ENCODE results near the gene SPDYC.
"Not testable (repeated sequence)": the region's sequence is repeated elsewhere in the genome, so short reads cannot be mapped to it uniquely, and the experiment has no call there.

The SPDYC gene

GRCh38 chr11:65174571-65175010, 4.6 kb downstream of the SPDYC start:
- DNase-seq = not testable (repeated sequence)

- DNase-seq = peak; percentile 44 to 49
Measured at GRCh38 chr11:65180877-65181568, 11.0 kb downstream of the SPDYC start.

DNA sequence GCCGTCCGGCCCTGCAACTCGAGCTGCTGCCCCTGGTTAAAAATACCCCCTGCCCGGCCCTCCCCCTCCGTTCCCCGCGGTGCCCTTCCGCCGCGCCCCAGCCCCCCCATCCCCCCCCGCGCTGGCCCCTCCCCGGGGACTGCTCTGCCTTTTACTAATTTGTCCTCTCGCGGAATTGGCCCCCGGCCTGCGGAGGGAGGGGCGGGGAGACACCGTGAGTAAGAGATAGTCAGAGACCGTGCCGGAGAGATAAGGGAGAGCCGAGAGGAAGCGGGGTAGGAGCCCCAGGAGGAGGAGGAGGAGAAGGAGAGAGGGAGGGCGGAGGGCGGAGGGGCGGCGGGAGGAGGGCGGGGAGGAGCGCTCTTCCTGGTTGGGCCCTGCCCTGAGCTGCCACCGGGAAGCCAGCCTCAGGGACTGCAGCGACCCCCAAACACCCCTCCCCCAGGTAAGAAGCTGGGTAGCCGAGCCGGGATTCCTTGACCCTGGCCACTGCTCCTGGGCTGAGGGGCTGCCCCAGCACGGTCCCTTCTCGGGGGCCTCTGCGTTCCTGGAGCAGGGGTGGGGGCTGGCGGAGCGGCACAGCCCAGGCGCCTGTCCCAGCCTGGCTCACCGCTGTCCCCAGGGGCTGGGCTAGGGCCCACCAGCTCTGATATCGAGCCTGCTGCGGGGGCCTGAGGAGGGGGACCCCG, 11.7 kb downstream of the SPDYC start, which contains the start of gene CAPN1:
Gene CAPN1, plus strand, starts transcription at position 360 of the 689 bp plus-strand sequence. CDS start 774 bp downstream, outside the sequence.
- peak in 1 of 2 experiments; percentile 4 for DNase-seq

- DNase-seq = peak in 1 of 2 experiments; percentile 13
Measured at GRCh38 chr11:65182258-65183170, 12.5 kb downstream of the SPDYC start.

DNA sequence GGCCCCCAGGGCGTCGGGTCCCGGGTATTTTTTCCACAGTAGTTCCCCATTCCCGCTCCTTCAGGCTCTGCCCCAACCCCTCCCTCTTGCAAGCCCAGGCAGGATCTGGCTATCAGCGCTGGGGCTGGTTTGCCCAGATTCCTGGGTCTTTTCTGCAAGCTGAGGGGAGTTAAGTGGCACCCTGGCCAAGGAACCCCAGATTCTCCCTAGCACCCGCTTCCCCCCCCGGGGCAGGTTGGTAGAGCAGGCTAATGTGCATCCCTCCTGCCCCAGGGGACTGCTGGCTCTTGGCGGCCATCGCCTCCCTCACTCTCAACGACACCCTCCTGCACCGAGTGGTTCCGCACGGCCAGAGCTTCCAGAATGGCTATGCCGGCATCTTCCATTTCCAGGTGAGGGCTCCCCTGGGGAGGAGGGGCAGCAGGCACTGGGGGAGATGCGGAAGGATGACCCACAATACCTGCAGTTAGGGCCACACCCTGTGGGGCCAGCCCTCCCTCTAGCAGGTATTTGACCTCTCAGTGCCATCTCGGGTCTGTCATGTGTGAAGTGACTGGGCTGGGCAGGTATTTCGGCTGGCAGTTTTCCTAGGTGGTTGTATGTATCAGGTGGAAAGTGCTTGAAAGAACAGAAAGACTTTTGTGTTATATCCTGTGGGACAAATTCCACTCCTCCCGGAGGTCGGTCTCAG, 13.3 kb downstream of the SPDYC start:
- DNase-seq = no peak

- DNase-seq = no peak
Measured at GRCh38 chr11:65184146-65184545, 14.1 kb downstream of the SPDYC start.

DNA sequence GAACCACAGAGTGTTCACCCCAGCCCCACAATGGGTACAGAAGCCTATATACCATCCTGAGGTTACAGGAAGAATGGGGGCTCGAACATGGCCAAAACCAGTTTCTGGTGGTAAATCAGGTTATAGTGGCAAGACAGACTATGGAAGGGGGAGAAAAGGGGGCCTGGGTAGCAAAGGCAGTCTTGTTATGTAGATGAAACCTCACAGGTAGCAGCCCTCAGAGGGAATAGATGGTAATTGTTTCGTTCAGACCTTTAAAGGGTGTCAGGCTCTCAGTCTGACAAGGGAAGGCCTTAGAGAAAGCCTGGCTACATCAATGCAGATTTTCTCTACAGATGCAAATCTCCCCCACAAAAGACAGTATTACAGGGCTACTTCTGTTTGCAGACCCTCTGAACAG, 15.1 kb downstream of the SPDYC start:
- DNase-seq = no peak

DNA sequence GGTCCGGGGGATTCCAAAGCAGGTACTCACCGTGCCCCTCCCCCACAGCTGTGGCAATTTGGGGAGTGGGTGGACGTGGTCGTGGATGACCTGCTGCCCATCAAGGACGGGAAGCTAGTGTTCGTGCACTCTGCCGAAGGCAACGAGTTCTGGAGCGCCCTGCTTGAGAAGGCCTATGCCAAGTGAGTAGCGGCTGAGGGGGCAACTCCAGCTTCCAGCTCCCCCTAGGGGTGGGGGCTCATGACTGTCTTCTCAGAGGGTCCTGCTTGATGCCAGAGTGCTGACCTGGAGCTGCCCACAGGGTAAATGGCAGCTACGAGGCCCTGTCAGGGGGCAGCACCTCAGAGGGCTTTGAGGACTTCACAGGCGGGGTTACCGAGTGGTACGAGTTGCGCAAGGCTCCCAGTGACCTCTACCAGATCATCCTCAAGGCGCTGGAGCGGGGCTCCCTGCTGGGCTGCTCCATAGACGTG, 15.9 kb downstream of the SPDYC start:
- DNase-seq = no peak

- no peak for DNase-seq
Measured at GRCh38 chr11:65186701-65187100, 16.7 kb downstream of the SPDYC start.

DNA sequence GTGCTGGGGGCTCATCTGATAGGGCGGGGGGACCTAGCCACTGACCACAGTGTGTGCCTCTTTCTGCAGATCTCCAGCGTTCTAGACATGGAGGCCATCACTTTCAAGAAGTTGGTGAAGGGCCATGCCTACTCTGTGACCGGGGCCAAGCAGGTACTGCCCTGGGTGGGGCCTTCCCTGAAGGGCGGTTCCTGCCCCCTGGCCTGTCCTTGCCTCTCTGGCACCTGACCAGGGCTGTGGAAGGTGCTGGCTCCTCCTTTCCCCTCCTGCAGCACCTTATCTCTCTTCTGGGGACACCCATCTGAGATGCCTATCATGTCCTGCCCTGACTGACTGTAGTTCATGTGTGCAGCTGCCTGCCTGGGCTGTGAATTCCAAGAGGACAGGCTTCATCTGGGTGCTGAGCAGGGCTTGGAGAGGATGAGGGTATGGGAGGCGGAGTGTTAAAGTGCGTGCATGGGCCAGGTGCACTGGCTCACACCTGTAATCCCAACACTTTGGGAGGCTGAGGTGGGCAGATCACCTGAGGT, 17.2 kb downstream of the SPDYC start:
- no peak for DNase-seq

DNA sequence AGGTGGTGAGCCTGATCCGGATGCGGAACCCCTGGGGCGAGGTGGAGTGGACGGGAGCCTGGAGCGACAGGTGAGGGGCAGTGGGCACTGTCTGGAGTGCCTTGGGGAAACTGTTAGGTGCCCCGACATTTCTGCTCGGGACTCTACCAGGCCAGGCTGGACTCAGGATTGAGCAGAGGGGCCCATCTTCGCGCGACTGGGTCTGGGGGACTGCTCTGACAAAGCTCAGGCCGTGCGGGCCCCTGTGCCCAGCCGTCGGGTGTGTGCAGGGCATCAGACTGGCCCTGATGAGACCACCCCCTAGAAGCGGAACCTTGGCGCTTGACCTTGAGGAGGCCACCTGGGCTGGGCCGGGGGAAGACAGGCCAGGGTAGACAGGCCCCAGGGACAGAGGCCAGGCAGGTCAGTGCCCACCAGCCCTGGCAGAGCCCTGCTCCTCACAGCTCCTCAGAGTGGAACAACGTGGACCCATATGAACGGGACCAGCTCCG, 18.0 kb downstream of the SPDYC start:
- no peak for DNase-seq

DNA sequence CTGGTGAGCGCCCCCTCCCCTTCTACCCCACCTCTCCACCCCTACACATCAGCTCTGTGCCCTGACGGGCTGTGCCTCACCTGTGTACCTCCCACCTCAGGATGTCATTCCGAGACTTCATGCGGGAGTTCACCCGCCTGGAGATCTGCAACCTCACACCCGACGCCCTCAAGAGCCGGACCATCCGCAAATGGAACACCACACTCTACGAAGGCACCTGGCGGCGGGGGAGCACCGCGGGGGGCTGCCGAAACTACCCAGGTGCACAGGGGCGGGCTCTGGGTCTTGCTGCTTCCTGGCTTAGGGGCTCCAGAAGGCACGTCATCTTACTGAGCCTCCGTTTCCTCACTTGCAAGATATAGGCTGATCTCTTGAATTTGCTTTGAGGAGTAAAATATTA, 18.5 kb downstream of the SPDYC start:
- no peak for DNase-seq

DNA sequence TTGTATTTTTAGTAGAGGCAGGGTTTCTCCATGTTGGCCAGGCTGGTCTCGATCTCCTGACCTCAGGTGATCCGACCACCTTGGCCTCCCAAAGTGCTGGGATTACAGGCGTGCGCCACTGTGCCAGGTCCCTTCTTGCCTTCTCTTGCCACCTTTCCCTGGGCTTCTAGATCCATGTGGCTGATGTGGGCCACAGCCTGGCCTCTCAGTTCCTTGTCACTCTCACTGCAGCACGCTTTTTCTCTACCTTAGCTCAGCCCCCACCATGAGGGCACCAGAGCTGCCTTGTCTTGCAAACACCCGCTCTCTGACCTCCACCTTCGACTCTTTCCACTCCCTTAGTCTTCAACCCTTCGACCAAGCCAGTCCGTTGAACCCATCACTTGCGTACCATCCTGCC, 19.2 kb downstream of the SPDYC start:
- DNase-seq = no peak

- DNase-seq = no peak
Measured at GRCh38 chr11:65194564-65194963, 24.5 kb downstream of the SPDYC start.

DNA sequence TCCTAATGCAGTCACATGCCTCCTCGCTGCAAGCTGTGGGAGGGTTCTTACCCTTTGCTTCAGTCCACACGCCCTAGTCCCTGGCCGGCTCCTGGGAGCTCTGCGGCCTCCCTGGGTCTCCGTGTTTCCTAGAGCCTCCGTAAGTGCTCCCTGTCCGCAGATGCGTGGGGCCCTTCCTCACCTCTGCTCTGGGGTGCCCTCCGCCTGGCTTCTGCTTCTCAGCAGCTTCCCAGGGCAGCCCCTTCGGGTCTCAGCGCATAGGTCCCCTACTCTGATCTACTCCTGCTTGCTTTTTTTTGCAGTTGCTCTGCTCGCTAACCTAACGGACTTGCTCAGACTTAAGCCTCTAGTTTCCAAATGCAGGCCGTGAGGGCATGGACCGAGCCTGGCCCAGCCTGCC, 34.1 kb downstream of the SPDYC start:
- no peak for DNase-seq

GRCh38 chr11:65204646-65205601, 34.9 kb downstream of the SPDYC start:
- peak in 1 of 2 experiments; percentile 17 for DNase-seq

DNA sequence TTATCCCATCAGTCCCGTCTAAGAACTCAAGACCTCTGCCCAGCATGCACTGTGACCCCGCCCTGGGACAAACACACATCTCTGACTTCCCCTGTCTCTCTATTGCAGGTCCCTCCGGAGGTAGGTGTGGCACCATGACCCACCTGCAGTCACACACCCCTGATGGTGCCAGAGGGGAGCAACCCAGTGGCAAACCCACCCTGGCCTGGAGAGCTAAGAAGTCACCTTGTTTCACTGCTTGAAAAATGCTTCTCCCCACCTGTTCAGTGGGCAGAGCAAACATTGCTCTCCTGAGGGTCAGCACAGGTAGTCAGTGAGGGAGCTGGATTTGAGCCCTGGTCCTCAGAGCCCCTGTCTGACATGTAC, 35.6 kb downstream of the SPDYC start:
- DNase-seq = no peak

- no peak for DNase-seq
Measured at GRCh38 chr11:65206441-65206841, 36.4 kb downstream of the SPDYC start.

GRCh38 chr11:65206901-65207300, 36.9 kb downstream of the SPDYC start:
- DNase-seq = no peak

DNA sequence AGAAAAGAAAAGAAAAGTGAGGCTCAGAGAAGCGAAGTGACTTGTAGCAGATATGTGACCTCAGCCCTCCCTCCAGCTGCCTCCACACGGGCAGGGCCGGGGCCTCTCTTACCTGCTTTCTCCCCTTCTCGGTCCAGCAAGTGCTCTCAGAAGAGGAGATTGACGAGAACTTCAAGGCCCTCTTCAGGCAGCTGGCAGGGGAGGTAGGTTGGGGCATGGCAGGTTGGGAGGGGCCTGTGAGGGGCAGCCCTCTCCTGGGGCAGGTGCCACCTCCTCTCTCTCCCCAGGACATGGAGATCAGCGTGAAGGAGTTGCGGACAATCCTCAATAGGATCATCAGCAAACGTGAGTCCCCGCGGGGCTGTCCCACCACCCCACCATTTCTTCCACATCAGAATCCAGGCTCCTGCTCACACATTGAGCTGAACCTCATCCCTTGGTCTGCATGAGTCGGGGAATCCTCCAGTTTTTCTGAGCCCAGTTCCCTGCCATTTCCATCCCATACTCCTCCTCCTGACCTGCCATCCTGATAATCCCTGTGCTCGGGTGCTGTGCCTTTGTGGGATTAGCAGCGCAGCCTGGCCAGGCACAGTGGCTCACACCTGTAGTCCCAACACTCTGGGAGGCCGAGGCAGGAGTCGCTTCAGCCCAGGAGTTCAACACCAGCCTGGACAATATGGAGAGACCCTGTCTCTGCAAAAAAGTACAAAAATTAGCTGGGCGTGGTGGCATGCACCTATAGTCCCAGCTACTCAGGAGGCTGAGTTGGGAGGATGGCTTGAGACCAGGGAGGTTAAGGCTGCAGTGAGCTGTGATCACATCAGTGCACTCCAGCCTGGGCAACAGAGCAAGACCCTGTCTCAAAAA, 38.1 kb downstream of the SPDYC start:
- DNase-seq = no peak

Measured in NCI-H1930 (cell line).